ENCODE measurements around the gene BDH2. TPM values are rescaled to one million over a fixed set of nuclear protein-coding genes. Genes with fewer than 3 reads are reported as not detected.
A peak's percentile ranks its signal among the peaks of the same experiment; 100 is the strongest.

Gene BDH2
- total RNA-seq, 6 experiments from 2014 or later: 33.9 to 39.4 (median 36.9) TPM

- Mint-ChIP-seq H3K36me3 (ENCODE audit: low read depth) (no peaks in the 10 kb centered on the region; the same call in none of the 2 replicates), H3K27ac (no peak overlapping the region), H3K4me3 (no peak overlapping the region), H3K9me3 (no peaks in the 10 kb centered on the region), H3K27me3 (ENCODE audit: insufficient read depth) (no peaks in the 10 kb centered on the region), H3K4me1 (ENCODE audit: low read depth) (no peaks in the 10 kb centered on the region)
- no peak for TF ChIP-seq CTCF (IDR thresholded peaks at IDR 0.05)
- no peak for DNase-seq
Measured at GRCh38 chr4:103044183-103044582, 55.5 kb downstream of the BDH2 start.

GRCh38 chr4:103036169-103036568 lies 63.5 kb downstream of the BDH2 start:
- H3K27ac Mint-ChIP-seq: no peak overlapping the region
- H3K36me3 Mint-ChIP-seq (ENCODE audit: low read depth): peaks cover 12% of the 10 kb centered on the region
- no peak for TF ChIP-seq CTCF (IDR thresholded peaks at IDR 0.05)
- H3K4me1 Mint-ChIP-seq (ENCODE audit: low read depth): no peaks in the 10 kb centered on the region
- DNase-seq: no peak
- no peaks in the 10 kb centered on the region for H3K9me3 Mint-ChIP-seq
- no peak overlapping the region for H3K4me3 Mint-ChIP-seq
- H3K27me3 Mint-ChIP-seq (ENCODE audit: insufficient read depth): no peaks in the 10 kb centered on the region

GRCh38 chr4:103032574-103032973 lies 67.1 kb downstream of the BDH2 start:
- H3K36me3 Mint-ChIP-seq (ENCODE audit: low read depth): peaks cover 12% of the 10 kb centered on the region; the same call in 1 of the 2 replicates
- peak; percentile 28 for DNase-seq

GRCh38 chr4:103030791-103031190 lies 68.8 kb downstream of the BDH2 start:
- no peak overlapping the region for H3K27ac Mint-ChIP-seq
- no peak overlapping the region for H3K4me3 Mint-ChIP-seq
- H3K27me3 Mint-ChIP-seq (ENCODE audit: insufficient read depth): no peaks in the 10 kb centered on the region
- H3K36me3 Mint-ChIP-seq (ENCODE audit: low read depth): peaks cover 6% of the 10 kb centered on the region; the same call in 1 of the 2 replicates
- no peaks in the 10 kb centered on the region for H3K4me1 Mint-ChIP-seq (ENCODE audit: low read depth)
- DNase-seq: no peak
- no peaks in the 10 kb centered on the region for H3K9me3 Mint-ChIP-seq
- TF ChIP-seq CTCF (IDR thresholded peaks at IDR 0.05): no peak

More at GRCh38 chr4:103032574-103032973, 67.1 kb downstream of the BDH2 start:
- H3K27me3 Mint-ChIP-seq (ENCODE audit: insufficient read depth): no peaks in the 10 kb centered on the region
- H3K9me3 Mint-ChIP-seq: no peaks in the 10 kb centered on the region
- peak; percentile 76 for TF ChIP-seq CTCF (IDR thresholded peaks at IDR 0.05)
- H3K27ac Mint-ChIP-seq: no peak overlapping the region
- no peaks in the 10 kb centered on the region for H3K4me1 Mint-ChIP-seq (ENCODE audit: low read depth)
- no peak overlapping the region for H3K4me3 Mint-ChIP-seq

GRCh38 chr4:103029300-103029699 lies 70.3 kb downstream of the BDH2 start:
- no peak overlapping the region for H3K4me3 Mint-ChIP-seq
- no peaks in the 10 kb centered on the region for H3K9me3 Mint-ChIP-seq
- TF ChIP-seq CTCF (IDR thresholded peaks at IDR 0.05): no peak
- H3K36me3 Mint-ChIP-seq (ENCODE audit: low read depth): no peaks in the 10 kb centered on the region
- no peaks in the 10 kb centered on the region for H3K4me1 Mint-ChIP-seq (ENCODE audit: low read depth)
- no peaks in the 10 kb centered on the region for H3K27me3 Mint-ChIP-seq (ENCODE audit: insufficient read depth)
- H3K27ac Mint-ChIP-seq: no peak overlapping the region
- no peak for DNase-seq

Other genes starting within 250 kb of the BDH2 start
- 10 to 100 TPM; 29.7 to 38.8 (median 34.4) TPM for gene CISD2, start 230.8 kb downstream of the BDH2 start, total RNA-seq (2021; fragmentation: NEBNext Ultra II Directional; extraction: Animal tissue kit (Norgen Biotek cat#: 25700))
- gene SLC9B1, start 80.1 kb downstream of the BDH2 start, total RNA-seq (2021; fragmentation: NEBNext Ultra II Directional; extraction: Animal tissue kit (Norgen Biotek cat#: 25700)): under 1 TPM; 0.09 to 0.36 (median 0.23) TPM
- 10 to 100 TPM; 15.4 to 22.0 (median 17.5) TPM for gene SLC9B2, start 23.1 kb downstream of the BDH2 start, total RNA-seq (2021; fragmentation: NEBNext Ultra II Directional; extraction: Animal tissue kit (Norgen Biotek cat#: 25700))
- gene CENPE, start 98.5 kb upstream of the BDH2 start, total RNA-seq (2021; fragmentation: NEBNext Ultra II Directional; extraction: Animal tissue kit (Norgen Biotek cat#: 25700)): 10 to 100 TPM; 11.3 to 36.5 (median 28.8) TPM

Measured in HFFc6 (cell line).